GM12891 (cell line): Measurements from ENCODE around the gene ALDH8A1.
"Not testable (repeated sequence)": the region's sequence is repeated elsewhere in the genome, so short reads cannot be mapped to it uniquely, and the experiment has no call there.

ENCODE experiments used
- PAX5 ChIP-seq: IDR thresholded peaks from 2 replicates; pipeline ENCODE4 v1.6.1; 2011; ENCODE audit warnings: low read length, moderate library complexity, mild to moderate bottlenecking; ENCODE audit not compliant: insufficient read depth, severe bottlenecking
- POLR2A ChIP-seq: IDR thresholded peaks from 2 replicates; pipeline ENCODE4 v1.6.1; 2011; ENCODE audit warnings: low read depth, low read length, control low read depth
- POLR2AphosphoS5 ChIP-seq: IDR thresholded peaks from 2 replicates; pipeline ENCODE4 v1.6.1; 2011; ENCODE audit warnings: low read depth, low read length, control low read depth
- SPI1 ChIP-seq: IDR thresholded peaks from 2 replicates; pipeline ENCODE4 v1.6.1; 2011; ENCODE audit warnings: low read depth, low read length, control low read depth
- TAF1 ChIP-seq: IDR thresholded peaks from 2 replicates; pipeline ENCODE4 v1.6.1; 2011; ENCODE audit warnings: low read depth, low read length, control low read depth

GRCh38 chr6:134898166-134898565 lies 51.7 kb downstream of the ALDH8A1 start:
- TF ChIP-seq POLR2A, TAF1, POLR2AphosphoS5, SPI1, PAX5: not testable (repeated sequence)
